ENCODE data around the gene OAS3.

OAS3 gene, protein sequence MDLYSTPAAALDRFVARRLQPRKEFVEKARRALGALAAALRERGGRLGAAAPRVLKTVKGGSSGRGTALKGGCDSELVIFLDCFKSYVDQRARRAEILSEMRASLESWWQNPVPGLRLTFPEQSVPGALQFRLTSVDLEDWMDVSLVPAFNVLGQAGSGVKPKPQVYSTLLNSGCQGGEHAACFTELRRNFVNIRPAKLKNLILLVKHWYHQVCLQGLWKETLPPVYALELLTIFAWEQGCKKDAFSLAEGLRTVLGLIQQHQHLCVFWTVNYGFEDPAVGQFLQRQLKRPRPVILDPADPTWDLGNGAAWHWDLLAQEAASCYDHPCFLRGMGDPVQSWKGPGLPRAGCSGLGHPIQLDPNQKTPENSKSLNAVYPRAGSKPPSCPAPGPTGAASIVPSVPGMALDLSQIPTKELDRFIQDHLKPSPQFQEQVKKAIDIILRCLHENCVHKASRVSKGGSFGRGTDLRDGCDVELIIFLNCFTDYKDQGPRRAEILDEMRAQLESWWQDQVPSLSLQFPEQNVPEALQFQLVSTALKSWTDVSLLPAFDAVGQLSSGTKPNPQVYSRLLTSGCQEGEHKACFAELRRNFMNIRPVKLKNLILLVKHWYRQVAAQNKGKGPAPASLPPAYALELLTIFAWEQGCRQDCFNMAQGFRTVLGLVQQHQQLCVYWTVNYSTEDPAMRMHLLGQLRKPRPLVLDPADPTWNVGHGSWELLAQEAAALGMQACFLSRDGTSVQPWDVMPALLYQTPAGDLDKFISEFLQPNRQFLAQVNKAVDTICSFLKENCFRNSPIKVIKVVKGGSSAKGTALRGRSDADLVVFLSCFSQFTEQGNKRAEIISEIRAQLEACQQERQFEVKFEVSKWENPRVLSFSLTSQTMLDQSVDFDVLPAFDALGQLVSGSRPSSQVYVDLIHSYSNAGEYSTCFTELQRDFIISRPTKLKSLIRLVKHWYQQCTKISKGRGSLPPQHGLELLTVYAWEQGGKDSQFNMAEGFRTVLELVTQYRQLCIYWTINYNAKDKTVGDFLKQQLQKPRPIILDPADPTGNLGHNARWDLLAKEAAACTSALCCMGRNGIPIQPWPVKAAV

DNA sequence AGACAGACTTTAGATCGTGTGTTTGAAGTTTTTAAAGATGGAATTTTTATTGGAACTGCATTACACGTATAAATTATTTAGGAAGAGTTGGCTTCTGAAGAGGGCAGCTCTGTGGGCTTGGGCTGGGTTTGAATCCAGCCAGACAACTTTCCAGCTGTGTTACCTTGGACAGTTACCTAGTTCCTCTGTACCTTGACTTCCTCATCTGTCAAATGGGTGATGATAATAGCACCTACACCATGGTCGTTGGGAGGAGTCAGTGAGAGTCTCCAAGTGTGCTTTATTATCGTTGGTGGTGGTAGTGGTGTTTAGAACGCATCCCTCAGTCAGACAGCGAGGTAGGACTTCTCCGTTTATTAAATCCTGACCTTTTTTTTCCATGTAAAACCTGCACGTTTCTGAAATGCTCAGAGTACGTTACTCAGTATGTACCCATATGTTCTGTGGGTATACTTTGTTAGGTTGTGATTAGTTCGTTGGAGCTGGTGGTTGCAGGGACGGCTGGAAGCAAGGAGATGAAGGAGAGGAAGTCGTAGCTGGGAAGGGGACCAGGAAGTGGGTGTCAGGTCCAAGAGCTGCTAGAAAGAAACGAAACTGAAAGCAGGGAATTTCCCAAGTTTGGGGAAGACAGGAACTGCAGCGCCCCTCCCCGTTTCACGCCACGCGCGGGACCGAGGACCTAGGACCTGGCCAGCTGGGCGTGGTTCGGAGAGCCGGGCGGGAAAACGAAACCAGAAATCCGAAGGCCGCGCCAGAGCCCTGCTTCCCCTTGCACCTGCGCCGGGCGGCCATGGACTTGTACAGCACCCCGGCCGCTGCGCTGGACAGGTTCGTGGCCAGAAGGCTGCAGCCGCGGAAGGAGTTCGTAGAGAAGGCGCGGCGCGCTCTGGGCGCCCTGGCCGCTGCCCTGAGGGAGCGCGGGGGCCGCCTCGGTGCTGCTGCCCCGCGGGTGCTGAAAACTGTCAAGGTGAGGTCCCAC, at the start of gene OAS3:
Gene OAS3 (plus strand): TSS at position 734 of the 979 bp plus-strand sequence. CDS start 57 bp downstream, at position 791.
- Histone ChIP-seq H3K4me1 (ENCODE audit: low read depth, poor library complexity, severe bottlenecking) (no peaks in the 10 kb centered on the region), H3K79me2 (ENCODE audit: insufficient read depth, low read depth) (no peaks in the 10 kb centered on the region), H3K27me3 (ENCODE audit: insufficient read depth, low read depth) (no peaks in the 10 kb centered on the region), H3K27ac (no peak within 1 kb of the TSS), H4K20me1 (ENCODE audit: insufficient read depth) (no peaks in the 10 kb centered on the region), H3K4me2 (no peak within 1 kb of the TSS), H2AFZ (ENCODE audit: low read depth) (no peak within 1 kb of the TSS), H3K4me3 (IDR thresholded peaks at IDR 0.05; ENCODE audit: insufficient read depth, low read depth, low read length) (no peak within 1 kb of the TSS), H3K9ac (no peak within 1 kb of the TSS), H3K36me3 (ENCODE audit: insufficient read depth) (no peaks in the 10 kb centered on the region)
- TF ChIP-seq, protein P1, sequence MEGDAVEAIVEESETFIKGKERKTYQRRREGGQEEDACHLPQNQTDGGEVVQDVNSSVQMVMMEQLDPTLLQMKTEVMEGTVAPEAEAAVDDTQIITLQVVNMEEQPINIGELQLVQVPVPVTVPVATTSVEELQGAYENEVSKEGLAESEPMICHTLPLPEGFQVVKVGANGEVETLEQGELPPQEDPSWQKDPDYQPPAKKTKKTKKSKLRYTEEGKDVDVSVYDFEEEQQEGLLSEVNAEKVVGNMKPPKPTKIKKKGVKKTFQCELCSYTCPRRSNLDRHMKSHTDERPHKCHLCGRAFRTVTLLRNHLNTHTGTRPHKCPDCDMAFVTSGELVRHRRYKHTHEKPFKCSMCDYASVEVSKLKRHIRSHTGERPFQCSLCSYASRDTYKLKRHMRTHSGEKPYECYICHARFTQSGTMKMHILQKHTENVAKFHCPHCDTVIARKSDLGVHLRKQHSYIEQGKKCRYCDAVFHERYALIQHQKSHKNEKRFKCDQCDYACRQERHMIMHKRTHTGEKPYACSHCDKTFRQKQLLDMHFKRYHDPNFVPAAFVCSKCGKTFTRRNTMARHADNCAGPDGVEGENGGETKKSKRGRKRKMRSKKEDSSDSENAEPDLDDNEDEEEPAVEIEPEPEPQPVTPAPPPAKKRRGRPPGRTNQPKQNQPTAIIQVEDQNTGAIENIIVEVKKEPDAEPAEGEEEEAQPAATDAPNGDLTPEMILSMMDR (conservative IDR thresholded peaks at IDR 0.05; ENCODE audit: low read depth, low read length) = no peak

DNA sequence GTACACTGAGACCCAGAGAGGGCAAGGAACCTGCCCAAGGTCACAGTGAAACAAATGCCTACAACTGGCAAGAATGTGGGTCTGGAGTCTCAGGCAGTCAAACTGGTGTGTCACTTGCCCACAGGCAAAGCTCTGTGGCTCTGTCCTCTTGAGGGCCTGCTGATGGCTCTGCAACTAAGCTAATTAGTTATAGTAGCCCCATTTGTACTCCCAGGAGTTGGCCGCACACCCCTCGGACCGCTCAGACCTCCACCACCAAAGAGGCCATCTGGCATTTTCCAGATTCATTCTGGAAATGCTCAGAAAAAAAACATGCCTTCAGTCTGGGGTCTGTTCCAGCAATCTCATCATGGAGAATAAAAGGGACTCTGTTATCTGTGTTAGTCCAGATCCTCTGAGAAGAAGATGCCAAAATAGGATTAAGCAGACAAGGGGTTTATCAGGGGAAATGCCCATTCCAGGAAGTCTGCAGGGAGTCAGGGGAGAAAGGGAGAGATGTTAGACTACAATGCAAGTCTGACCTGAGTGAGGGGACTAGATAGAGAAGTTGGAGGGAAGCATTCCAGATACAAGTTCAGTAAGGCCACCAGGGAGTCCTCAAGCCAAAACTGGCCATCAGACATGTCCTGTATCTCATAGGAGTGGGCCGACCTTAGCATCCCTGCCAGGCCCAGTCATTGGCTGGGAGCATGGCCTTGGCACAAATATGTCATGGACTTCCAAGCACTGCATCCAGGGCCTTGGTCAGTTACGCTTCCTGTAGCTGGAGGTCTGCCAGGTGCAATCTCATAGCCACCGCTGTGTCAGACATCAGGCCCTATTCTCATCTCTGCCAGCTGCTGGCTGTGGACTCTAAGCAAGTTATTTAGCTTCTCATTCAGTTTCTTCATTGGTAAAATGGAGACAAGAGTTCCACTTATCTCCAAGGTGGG, 46.9 kb upstream of the OAS3 start:
- no peaks in the 10 kb centered on the region for H3K36me3 ChIP-seq (ENCODE audit: insufficient read depth)
- H3K27me3 ChIP-seq (ENCODE audit: insufficient read depth, low read depth) = no peaks in the 10 kb centered on the region
- TF ChIP-seq, protein P1 (conservative IDR thresholded peaks at IDR 0.05; ENCODE audit: low read depth, low read length) = no peak
- no peak overlapping the region for H2AFZ ChIP-seq (ENCODE audit: low read depth)
- H3K9ac ChIP-seq = no peak overlapping the region
- H3K4me3 ChIP-seq (IDR thresholded peaks at IDR 0.05; ENCODE audit: insufficient read depth, low read depth, low read length) = no peak overlapping the region
- H4K20me1 ChIP-seq (ENCODE audit: insufficient read depth) = no peaks in the 10 kb centered on the region
- no peaks in the 10 kb centered on the region for H3K79me2 ChIP-seq (ENCODE audit: insufficient read depth, low read depth)
- no peak overlapping the region for H3K4me2 ChIP-seq
- peaks cover 9% of the 10 kb centered on the region for H3K4me1 ChIP-seq (ENCODE audit: low read depth, poor library complexity, severe bottlenecking)
- no peak overlapping the region for H3K27ac ChIP-seq

DNA sequence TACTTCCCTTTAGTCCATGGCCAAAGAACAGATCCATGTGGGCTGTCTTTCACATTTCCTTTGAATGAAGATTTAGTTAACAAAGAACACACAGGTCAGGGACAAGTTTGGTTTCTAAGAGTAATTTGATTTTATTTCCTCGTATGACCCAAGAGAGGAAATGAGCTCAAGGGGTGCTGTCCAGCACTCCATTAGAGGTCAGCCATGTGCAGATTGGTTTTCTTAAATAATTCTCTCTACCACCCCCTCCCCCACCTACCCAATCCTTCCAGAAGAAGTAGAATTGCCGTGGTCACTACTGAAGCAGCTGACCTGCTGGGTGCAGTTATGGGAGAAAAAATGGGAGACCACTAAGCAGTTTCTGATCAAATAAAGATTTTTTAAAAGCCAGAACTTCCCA, 45.4 kb upstream of the OAS3 start:
- Histone ChIP-seq H3K4me3 (IDR thresholded peaks at IDR 0.05; ENCODE audit: insufficient read depth, low read depth, low read length) (no peak overlapping the region), H3K27me3 (ENCODE audit: insufficient read depth, low read depth) (no peaks in the 10 kb centered on the region), H3K36me3 (ENCODE audit: insufficient read depth) (no peaks in the 10 kb centered on the region), H3K27ac (no peak overlapping the region), H3K9ac (no peak overlapping the region), H3K4me2 (no peak overlapping the region), H4K20me1 (ENCODE audit: insufficient read depth) (no peaks in the 10 kb centered on the region), H3K4me1 (ENCODE audit: low read depth, poor library complexity, severe bottlenecking) (peaks cover 9% of the 10 kb centered on the region), H2AFZ (ENCODE audit: low read depth) (no peak overlapping the region), H3K79me2 (ENCODE audit: insufficient read depth, low read depth) (no peaks in the 10 kb centered on the region)
- TF ChIP-seq, protein P1 (conservative IDR thresholded peaks at IDR 0.05; ENCODE audit: low read depth, low read length) = no peak

All from KMS-11 (cell line).